A549 (cell line): Measurements from ENCODE around the gene CEBPE.

Source experiments
- BHLHE40 ChIP-seq: IDR thresholded peaks from 2 replicates; pipeline ENCODE4 v1.6.1; 2012; ENCODE audit warnings: low read depth, low read length, inconsistent platforms
- CBX8 ChIP-seq: fragments of 200-600 bp; sonication (generic); IDR thresholded peaks from 2 replicates; pipeline ENCODE4 v1.6.1; 2016
- CHD2 ChIP-seq: fragments of 150-350 bp; IDR thresholded peaks from 2 replicates; pipeline ENCODE4 v1.6.1; 2014; ENCODE audit warnings: low read length; ENCODE audit not compliant: partially characterized antibody
- ESRRA ChIP-seq: fragments of 150-350 bp; IDR thresholded peaks from 2 replicates; pipeline ENCODE4 v1.6.1; 2014; ENCODE audit warnings: mild to moderate bottlenecking, low read length, borderline replicate concordance
- HDAC2 ChIP-seq: fragments of 200-600 bp; sonication (generic); IDR thresholded peaks from 2 replicates; pipeline ENCODE4 v1.6.1; 2016
- KDM5A ChIP-seq: fragments of 200-600 bp; sonication (generic); IDR thresholded peaks from 2 replicates; pipeline ENCODE4 v1.6.1; 2016; ENCODE audit warnings: antibody characterized with exemption, mild to moderate bottlenecking
- MAFK ChIP-seq: fragments of 450-650 bp; IDR thresholded peaks from 2 replicates; pipeline ENCODE4 v1.6.1; 2014; ENCODE audit not compliant: partially characterized antibody
- MYC ChIP-seq: IDR thresholded peaks from 2 replicates; pipeline ENCODE4 v1.6.1; 2012; ENCODE audit warnings: mild to moderate bottlenecking, inconsistent platforms, low read length, improper control_type of control experiment, borderline replicate concordance
- PHF8 ChIP-seq: fragments of 200-600 bp; sonication (generic); IDR thresholded peaks from 2 replicates; pipeline ENCODE4 v1.6.1; 2016; ENCODE audit warnings: low read depth, mild to moderate bottlenecking, antibody characterized with exemption, moderate library complexity, borderline replicate concordance
- POLR2A ChIP-seq: IDR thresholded peaks from 2 replicates; pipeline ENCODE4 v1.6.1; 2012; ENCODE audit warnings: mild to moderate bottlenecking, low read length
- RAD21 ChIP-seq, 2 experiments: fragments of >200 bp in 1 of 2; sonication (Bioruptor Twin) in 1 of 2; formaldehyde crosslinking in 1 of 2; IDR thresholded peaks in 1 of 2; conservative IDR thresholded peaks in 1 of 2; 2 replicates in 1 of 2; 3 replicates in 1 of 2; pipeline ENCODE4 v1.6.1; 2012 to 2018; ENCODE audit warnings: inconsistent platforms in 1 of 2
- TF ChIP-seq, protein P1 (sequence below): fragments of >200 bp; sonication (Bioruptor Twin); formaldehyde crosslinking; IDR thresholded peaks from 3 replicates; pipeline ENCODE4 v1.5.1; 2016
- TF ChIP-seq, protein P2 (sequence below): fragments of 200-600 bp; sonication (generic); IDR thresholded peaks from 2 replicates; pipeline ENCODE4 v1.6.1; 2016; ENCODE audit warnings: antibody characterized with exemption, mild to moderate bottlenecking, moderate library complexity
- TF ChIP-seq, protein P3 (sequence below): fragments of >200 bp; sonication (Bioruptor Twin); formaldehyde crosslinking; IDR thresholded peaks from 2 replicates; pipeline ENCODE4 v1.6.1; 2016

DNA sequence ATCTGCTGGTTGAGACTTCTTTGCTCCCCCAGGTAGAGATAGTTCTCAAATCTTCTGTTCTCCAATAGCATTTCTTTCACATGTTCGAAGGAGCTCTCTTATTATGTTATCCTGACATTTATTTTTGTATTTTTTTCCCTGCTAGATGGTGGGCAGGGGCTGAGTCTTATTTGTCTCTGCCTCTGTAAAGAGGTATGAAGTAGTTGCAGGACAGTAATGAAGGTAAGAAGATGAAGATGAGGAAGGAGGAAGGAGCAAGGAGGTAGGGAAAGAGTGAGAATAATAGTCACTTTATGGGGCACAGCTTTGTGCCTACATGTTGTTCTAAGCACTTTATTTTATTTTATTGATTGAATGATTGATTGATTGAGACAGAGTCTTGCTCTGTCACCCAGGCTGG lies 9.3 kb downstream of the CEBPE start:
- TF ChIP-seq CBX8 (no peak), POLR2A (no peak), RAD21 (conservative IDR thresholded peaks at IDR 0.05 in 1 of 2, IDR thresholded peaks at IDR 0.05 in 1 of 2) (no peak), MYC (no peak), CHD2 (no peak), ESRRA (no peak), BHLHE40 (no peak), HDAC2 (no peak), MAFK (no peak), PHF8 (no peak), KDM5A (no peak)
- TF ChIP-seq, protein P1, sequence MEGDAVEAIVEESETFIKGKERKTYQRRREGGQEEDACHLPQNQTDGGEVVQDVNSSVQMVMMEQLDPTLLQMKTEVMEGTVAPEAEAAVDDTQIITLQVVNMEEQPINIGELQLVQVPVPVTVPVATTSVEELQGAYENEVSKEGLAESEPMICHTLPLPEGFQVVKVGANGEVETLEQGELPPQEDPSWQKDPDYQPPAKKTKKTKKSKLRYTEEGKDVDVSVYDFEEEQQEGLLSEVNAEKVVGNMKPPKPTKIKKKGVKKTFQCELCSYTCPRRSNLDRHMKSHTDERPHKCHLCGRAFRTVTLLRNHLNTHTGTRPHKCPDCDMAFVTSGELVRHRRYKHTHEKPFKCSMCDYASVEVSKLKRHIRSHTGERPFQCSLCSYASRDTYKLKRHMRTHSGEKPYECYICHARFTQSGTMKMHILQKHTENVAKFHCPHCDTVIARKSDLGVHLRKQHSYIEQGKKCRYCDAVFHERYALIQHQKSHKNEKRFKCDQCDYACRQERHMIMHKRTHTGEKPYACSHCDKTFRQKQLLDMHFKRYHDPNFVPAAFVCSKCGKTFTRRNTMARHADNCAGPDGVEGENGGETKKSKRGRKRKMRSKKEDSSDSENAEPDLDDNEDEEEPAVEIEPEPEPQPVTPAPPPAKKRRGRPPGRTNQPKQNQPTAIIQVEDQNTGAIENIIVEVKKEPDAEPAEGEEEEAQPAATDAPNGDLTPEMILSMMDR: no peak
- TF ChIP-seq, protein P2, sequence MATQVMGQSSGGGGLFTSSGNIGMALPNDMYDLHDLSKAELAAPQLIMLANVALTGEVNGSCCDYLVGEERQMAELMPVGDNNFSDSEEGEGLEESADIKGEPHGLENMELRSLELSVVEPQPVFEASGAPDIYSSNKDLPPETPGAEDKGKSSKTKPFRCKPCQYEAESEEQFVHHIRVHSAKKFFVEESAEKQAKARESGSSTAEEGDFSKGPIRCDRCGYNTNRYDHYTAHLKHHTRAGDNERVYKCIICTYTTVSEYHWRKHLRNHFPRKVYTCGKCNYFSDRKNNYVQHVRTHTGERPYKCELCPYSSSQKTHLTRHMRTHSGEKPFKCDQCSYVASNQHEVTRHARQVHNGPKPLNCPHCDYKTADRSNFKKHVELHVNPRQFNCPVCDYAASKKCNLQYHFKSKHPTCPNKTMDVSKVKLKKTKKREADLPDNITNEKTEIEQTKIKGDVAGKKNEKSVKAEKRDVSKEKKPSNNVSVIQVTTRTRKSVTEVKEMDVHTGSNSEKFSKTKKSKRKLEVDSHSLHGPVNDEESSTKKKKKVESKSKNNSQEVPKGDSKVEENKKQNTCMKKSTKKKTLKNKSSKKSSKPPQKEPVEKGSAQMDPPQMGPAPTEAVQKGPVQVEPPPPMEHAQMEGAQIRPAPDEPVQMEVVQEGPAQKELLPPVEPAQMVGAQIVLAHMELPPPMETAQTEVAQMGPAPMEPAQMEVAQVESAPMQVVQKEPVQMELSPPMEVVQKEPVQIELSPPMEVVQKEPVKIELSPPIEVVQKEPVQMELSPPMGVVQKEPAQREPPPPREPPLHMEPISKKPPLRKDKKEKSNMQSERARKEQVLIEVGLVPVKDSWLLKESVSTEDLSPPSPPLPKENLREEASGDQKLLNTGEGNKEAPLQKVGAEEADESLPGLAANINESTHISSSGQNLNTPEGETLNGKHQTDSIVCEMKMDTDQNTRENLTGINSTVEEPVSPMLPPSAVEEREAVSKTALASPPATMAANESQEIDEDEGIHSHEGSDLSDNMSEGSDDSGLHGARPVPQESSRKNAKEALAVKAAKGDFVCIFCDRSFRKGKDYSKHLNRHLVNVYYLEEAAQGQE: no peak
- TF ChIP-seq, protein P3, sequence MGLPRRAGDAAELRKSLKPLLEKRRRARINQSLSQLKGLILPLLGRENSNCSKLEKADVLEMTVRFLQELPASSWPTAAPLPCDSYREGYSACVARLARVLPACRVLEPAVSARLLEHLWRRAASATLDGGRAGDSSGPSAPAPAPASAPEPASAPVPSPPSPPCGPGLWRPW: no peak
